Aorta (tissue), 5 donors: ENCODE data around the gene DEF6. TPM values are rescaled to one million over a fixed set of nuclear protein-coding genes. Genes with fewer than 3 reads are reported as not detected.

ENCODE experiments used
- ATAC-seq: fragments of 200-7000 bp; cut with Tn5 transposase; one replicate; pipeline ENCODE4 v1.9.1; 2022; ENCODE audit warnings: moderate library complexity; ENCODE audit not compliant: low FRiP score
- DNase-seq, 2 donors: peaks; one replicate each; pipeline ENCODE4 v3.0.0-alpha.2; 2020
- H3K27ac ChIP-seq, 2 donors: one replicate each; pipeline ENCODE4 v1.5.1; 2013; ENCODE audit warnings: low read length in 2 of 2, mild to moderate bottlenecking in 2 of 2, moderate library complexity in 2 of 2, control low read depth in 1 of 2, inconsistent platforms in 1 of 2, low read depth in 1 of 2
- H3K27me3 ChIP-seq, 2 donors: one replicate each; pipeline ENCODE4 v1.6.1; 2013; ENCODE audit warnings: control low read depth in 1 of 2, low read length in 1 of 2, mild to moderate bottlenecking in 1 of 2, moderate library complexity in 1 of 2; ENCODE audit not compliant: insufficient read depth in 2 of 2, control insufficient read depth in 1 of 2
- H3K36me3 ChIP-seq, 2 donors: one replicate each; pipeline ENCODE4 v1.6.1; 2013; ENCODE audit warnings: control low read depth in 1 of 2, low read length in 1 of 2, mild to moderate bottlenecking in 1 of 2; ENCODE audit not compliant: insufficient read depth in 2 of 2, control insufficient read depth in 1 of 2
- H3K4me1 ChIP-seq, 2 donors: one replicate each; pipeline ENCODE4 v1.6.1; 2013; ENCODE audit warnings: low read length in 2 of 2, control low read depth in 1 of 2, mild to moderate bottlenecking in 1 of 2, moderate library complexity in 1 of 2; ENCODE audit not compliant: insufficient read depth in 2 of 2, control insufficient read depth in 1 of 2
- H3K4me3 ChIP-seq, 2 donors: one replicate each; pipeline ENCODE4 v1.5.1; 2013; ENCODE audit warnings: low read length in 2 of 2, control low read depth in 1 of 2, mild to moderate bottlenecking in 1 of 2
- H3K9me3 ChIP-seq: one replicate; pipeline ENCODE4 v1.6.1; 2013; ENCODE audit warnings: mild to moderate bottlenecking, low read length; ENCODE audit not compliant: control insufficient read depth
- WGBS, 2 donors: extraction: QIAGEN DNeasy Blood & Tissue Kit; methylation state at CpG; one replicate each; pipeline ENCODE4 v1.1.7; 2013; 5-methylcytosine and 5-hydroxymethylcytosine counted together
- intact Hi-C, 2 donors: fragments of 100-400 bp; cut with DNase I; formaldehyde crosslinking; loops; one replicate each; pipeline versions ENCODE4 v1.14.2 to v1.15.0; 2022
- long read RNA-seq, 2 donors: library from polyadenylated mRNA; unstranded; transcript quantifications; one replicate each; pipeline ENCODE4 v2.0.0, GENCODE V29; 2020 to 2021
- polyA plus RNA-seq, 2 donors: library from polyadenylated mRNA; stranded (reverse); fragments of 200-250 nt; gene quantifications; one replicate each; pipeline ENCODE4 v1.2.3, GENCODE V29; 2013
- total RNA-seq, 2 donors: library from RNA; stranded (reverse); fragmentation: NEBNext Ultra II Directional; extraction: Animal tissue kit (Norgen Biotek cat#: 25700); gene quantifications; one replicate each; pipeline ENCODE4 v1.2.1, GENCODE V29; 2021
- donor health status: healthy with polysubstance abuse.
- donor health status: Bipolar disorder and iron deficiency.
- donor health status: DM: no; HTN: no; CAD: no.
- donor health status: DM: no; HTN: no; CAD: no.
- donor health status: DM: yes; HTN: yes; CAD: no.

DEF6 gene
- total RNA-seq (10 to 100 TPM in 1 of 2 donors, 1 to 10 TPM in 1; 9.9 to 13.0 TPM), polyA plus RNA-seq (1 to 10 TPM; 1.5 to 2.8 TPM)
- long read RNA-seq, donor 1, transcript DEF6-201 (11 exons, 2,262 nt) = major isoform, 34 of 43 reads
- long read RNA-seq, donor 1, partial matches to known transcripts = 2 of 43 reads
- long read RNA-seq, donor 1, other reads (novel, unspliced or antisense) = 7 of 43 reads
- long read RNA-seq, donor 2, transcript DEF6-201 (11 exons, 2,262 nt) = major isoform, 7 of 11 reads
- long read RNA-seq, donor 2, partial matches to known transcripts = 2 of 11 reads
- long read RNA-seq, donor 2, other reads (novel, unspliced or antisense) = 2 of 11 reads

GRCh38 chr6:35297601-35298481 lies at the start of gene DEF6:
Gene DEF6, plus strand, starts transcription at chr6:35297818. Its CDS starts 39 bp downstream, at chr6:35297857.
- WGBS, 2 donors = 28 to 29% methylated on average over 35 of the region's 35 CpGs
- intact Hi-C loops = loop anchor here in 1 of 2 donors (2.0 kb wide), 1 partner anchor 31 kb away; no protein-coding TSS in a partner anchor

GRCh38 chr6:35248300-35248699 lies 49.3 kb upstream of the DEF6 start:
- H3K27me3 ChIP-seq = no peaks in the 10 kb centered on the region
- no peak for ATAC-seq
- peaks cover 0 to 4% of the 10 kb centered on the region in 2 donors for H3K4me1 ChIP-seq
- no peak for DNase-seq
- whole genome bisulfite sequencing, 2 donors = 16 to 32% methylated on average over 3 of the region's 3 CpGs
- peak overlapping the region; percentile 10 to 81 for H3K27ac ChIP-seq
- H3K9me3 ChIP-seq = no peaks in the 10 kb centered on the region
- intact Hi-C loops = no loop called here
- no peak overlapping the region for H3K4me3 ChIP-seq
- peaks cover 0 to 6% of the 10 kb centered on the region in 2 donors for H3K36me3 ChIP-seq

More at GRCh38 chr6:35297601-35298481, at the start of gene DEF6:
- peak; percentile 87 to 89 for DNase-seq
- Histone ChIP-seq H3K9me3 (no peaks in the 10 kb centered on the region), H3K4me3 (no peak within 1 kb of the TSS), H3K4me1 (no peaks in the 10 kb centered on the region), H3K27me3 (no peaks in the 10 kb centered on the region), H3K27ac (no peak within 1 kb of the TSS), H3K36me3 (no peaks in the 10 kb centered on the region)
- ATAC-seq = peak; percentile 88

- Histone ChIP-seq H3K27ac (peak overlapping the region in 1 of 2 donors; percentile 81), H3K4me3 (no peak overlapping the region), H3K4me1 (peaks cover 0 to 4% of the 10 kb centered on the region in 2 donors), H3K9me3 (no peaks in the 10 kb centered on the region), H3K27me3 (no peaks in the 10 kb centered on the region), H3K36me3 (peaks cover 0 to 6% of the 10 kb centered on the region in 2 donors)
- peak; percentile 12 for ATAC-seq
- DNase-seq = no peak
- WGBS, 2 donors = 8 to 19% methylated on average over 3 of the region's 3 CpGs
- intact Hi-C loops = no loop called here
Measured at GRCh38 chr6:35248965-35249364, 48.7 kb upstream of the DEF6 start.

GRCh38 chr6:35251949-35252348 lies 45.7 kb upstream of the DEF6 start:
- intact Hi-C loops = no loop called here
- no peaks in the 10 kb centered on the region for H3K36me3 ChIP-seq
- ATAC-seq (no peak), DNase-seq (no peak)
- no peak overlapping the region for H3K4me3 ChIP-seq
- H3K27ac ChIP-seq = no peak overlapping the region
- 93 to 97% methylated on average over 3 of the region's 3 CpGs for WGBS, 2 donors
- no peaks in the 10 kb centered on the region for H3K27me3 ChIP-seq
- H3K9me3 ChIP-seq = no peaks in the 10 kb centered on the region
- peaks cover 0 to 4% of the 10 kb centered on the region in 2 donors for H3K4me1 ChIP-seq

GRCh38 chr6:35253249-35253648 lies 44.4 kb upstream of the DEF6 start:
- DNase-seq = no peak
- WGBS, 2 donors = 94 to 100% methylated on average over 1 of the region's 1 CpG
- H3K27me3 ChIP-seq = no peaks in the 10 kb centered on the region

GRCh38 chr6:35258336-35258735 lies 39.3 kb upstream of the DEF6 start:
- intact Hi-C loops = no loop called here
- no peak for DNase-seq
- Histone ChIP-seq H3K27ac (no peak overlapping the region), H3K27me3 (no peaks in the 10 kb centered on the region), H3K9me3 (no peaks in the 10 kb centered on the region), H3K4me3 (peak overlapping the region; percentile 77 to 84), H3K4me1 (no peaks in the 10 kb centered on the region), H3K36me3 (no peaks in the 10 kb centered on the region)
- WGBS, 2 donors = 15 to 17% methylated on average over 7 of the region's 7 CpGs
- no peak for ATAC-seq

More at GRCh38 chr6:35253249-35253648, 44.4 kb upstream of the DEF6 start:
- Histone ChIP-seq H3K36me3 (no peaks in the 10 kb centered on the region), H3K4me3 (no peak overlapping the region), H3K4me1 (peaks cover 0 to 4% of the 10 kb centered on the region in 2 donors), H3K9me3 (no peaks in the 10 kb centered on the region), H3K27ac (no peak overlapping the region)
- intact Hi-C loops = no loop called here
- no peak for ATAC-seq

- intact Hi-C loops = no loop called here
- Histone ChIP-seq H3K36me3 (no peaks in the 10 kb centered on the region), H3K27ac (peak overlapping the region in 1 of 2 donors; percentile 81), H3K9me3 (no peaks in the 10 kb centered on the region), H3K4me3 (peak overlapping the region; percentile 77 to 84), H3K27me3 (no peaks in the 10 kb centered on the region), H3K4me1 (no peaks in the 10 kb centered on the region)
- ATAC-seq = peak; percentile 39
- DNase-seq = no peak
- WGBS, 2 donors = 0 to 1% methylated on average over 20 of the region's 20 CpGs
Measured at GRCh38 chr6:35258858-35259193, 38.8 kb upstream of the DEF6 start.

GRCh38 chr6:35259194-35259947 lies 38.2 kb upstream of the DEF6 start, which contains the start of gene ZNF76:
Gene ZNF76, plus strand, starts transcription at chr6:35259735. Its CDS starts 21,417 bp downstream, at chr6:35281152.
- WGBS, 2 donors = 0 to 1% methylated on average over 67 to 82 of the region's 82 CpGs
- intact Hi-C loops = no loop called here
- peak within 1 kb of the TSS; percentile 77 to 84 for H3K4me3 ChIP-seq

More at GRCh38 chr6:35259194-35259947, 38.2 kb upstream of the DEF6 start, which contains the start of gene ZNF76:
- H3K9me3 ChIP-seq = no peaks in the 10 kb centered on the region
- no peaks in the 10 kb centered on the region for H3K4me1 ChIP-seq
- no peaks in the 10 kb centered on the region for H3K27me3 ChIP-seq
- DNase-seq (peak; percentile 99), ATAC-seq (peak; percentile 98)
- H3K27ac ChIP-seq = peak within 1 kb of the TSS; percentile 80 to 81
- H3K36me3 ChIP-seq = no peaks in the 10 kb centered on the region
